T-helper 1 cell treated with Interleukin-12 subunit alpha and Interleukin-12 subunit beta and Interleukin-4 antibody, amounts not matched to agents 30 μg/mL and 1 μg/mL, for 36 hours (primary cell): ENCODE data around the gene GSDMA.
"Not testable (repeated sequence)": the region's sequence is repeated elsewhere in the genome, so short reads cannot be mapped to it uniquely, and the experiment has no call there.

Experiments
- H3K27ac Mint-ChIP-seq: one replicate; pipeline ENCODE4 v1.8.0; 2021; ENCODE audit warnings: mild to moderate bottlenecking, mixed read lengths
- H3K27me3 Mint-ChIP-seq: one replicate; pipeline ENCODE4 v1.8.0; 2021; ENCODE audit warnings: low read depth, mixed read lengths
- H3K36me3 Mint-ChIP-seq: one replicate; pipeline ENCODE4 v1.8.0; 2021; ENCODE audit warnings: low read depth, mixed read lengths
- H3K4me1 Mint-ChIP-seq: one replicate; pipeline ENCODE4 v1.8.0; 2021; ENCODE audit warnings: low read depth, mixed read lengths
- H3K4me3 Mint-ChIP-seq: one replicate; pipeline ENCODE4 v1.8.0; 2021; ENCODE audit warnings: mild to moderate bottlenecking, moderate library complexity, mixed read lengths
- H3K9me3 Mint-ChIP-seq: one replicate; pipeline ENCODE4 v1.8.0; 2021; ENCODE audit warnings: mixed read lengths

GSDMA gene

GRCh38 chr17:40012017-40012647 is 49.3 kb downstream of the GSDMA start:
- not testable (repeated sequence) for H3K9me3 Mint-ChIP-seq, H3K4me1 Mint-ChIP-seq, H3K36me3 Mint-ChIP-seq, H3K27me3 Mint-ChIP-seq, H3K4me3 Mint-ChIP-seq, H3K27ac Mint-ChIP-seq

DNA sequence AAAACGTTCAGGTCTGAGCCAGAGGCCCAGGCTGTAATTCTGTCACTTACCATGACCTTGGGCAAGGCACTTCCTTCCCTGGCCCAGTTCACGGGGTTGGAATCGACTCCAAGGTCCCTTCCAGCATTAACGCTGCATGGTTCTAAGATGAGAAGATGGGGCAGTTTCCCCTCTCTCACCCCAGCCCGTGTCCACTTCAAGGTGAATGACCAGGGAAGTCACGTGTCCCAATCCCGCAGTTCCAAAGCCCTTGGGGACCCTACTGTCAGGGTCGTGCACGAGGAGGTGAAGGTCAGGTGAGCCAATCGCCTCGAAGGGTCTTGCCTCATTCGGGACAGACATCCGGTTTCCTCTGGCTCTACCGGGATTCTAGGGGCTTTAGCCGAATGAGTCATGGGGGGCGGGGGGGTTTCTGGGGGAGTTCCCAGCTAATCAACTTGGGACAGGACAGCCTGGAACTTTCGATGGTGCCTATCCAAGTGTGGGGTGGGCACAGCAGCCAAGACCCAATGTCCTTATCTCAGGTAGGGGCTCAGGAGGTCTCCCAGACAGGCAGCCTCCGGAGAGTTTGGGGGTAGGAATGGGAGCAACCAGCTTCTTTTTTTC is 51.7 kb downstream of the GSDMA start:
- H3K4me1 Mint-ChIP-seq, result peaks cover 6% of the 10 kb centered on the region
- H3K9me3 Mint-ChIP-seq, result no peaks in the 10 kb centered on the region
- peaks cover 6% of the 10 kb centered on the region for H3K27me3 Mint-ChIP-seq
- H3K4me3 Mint-ChIP-seq, result no peak overlapping the region
- H3K27ac Mint-ChIP-seq, result no peak overlapping the region
- peaks cover 4% of the 10 kb centered on the region for H3K36me3 Mint-ChIP-seq

DNA sequence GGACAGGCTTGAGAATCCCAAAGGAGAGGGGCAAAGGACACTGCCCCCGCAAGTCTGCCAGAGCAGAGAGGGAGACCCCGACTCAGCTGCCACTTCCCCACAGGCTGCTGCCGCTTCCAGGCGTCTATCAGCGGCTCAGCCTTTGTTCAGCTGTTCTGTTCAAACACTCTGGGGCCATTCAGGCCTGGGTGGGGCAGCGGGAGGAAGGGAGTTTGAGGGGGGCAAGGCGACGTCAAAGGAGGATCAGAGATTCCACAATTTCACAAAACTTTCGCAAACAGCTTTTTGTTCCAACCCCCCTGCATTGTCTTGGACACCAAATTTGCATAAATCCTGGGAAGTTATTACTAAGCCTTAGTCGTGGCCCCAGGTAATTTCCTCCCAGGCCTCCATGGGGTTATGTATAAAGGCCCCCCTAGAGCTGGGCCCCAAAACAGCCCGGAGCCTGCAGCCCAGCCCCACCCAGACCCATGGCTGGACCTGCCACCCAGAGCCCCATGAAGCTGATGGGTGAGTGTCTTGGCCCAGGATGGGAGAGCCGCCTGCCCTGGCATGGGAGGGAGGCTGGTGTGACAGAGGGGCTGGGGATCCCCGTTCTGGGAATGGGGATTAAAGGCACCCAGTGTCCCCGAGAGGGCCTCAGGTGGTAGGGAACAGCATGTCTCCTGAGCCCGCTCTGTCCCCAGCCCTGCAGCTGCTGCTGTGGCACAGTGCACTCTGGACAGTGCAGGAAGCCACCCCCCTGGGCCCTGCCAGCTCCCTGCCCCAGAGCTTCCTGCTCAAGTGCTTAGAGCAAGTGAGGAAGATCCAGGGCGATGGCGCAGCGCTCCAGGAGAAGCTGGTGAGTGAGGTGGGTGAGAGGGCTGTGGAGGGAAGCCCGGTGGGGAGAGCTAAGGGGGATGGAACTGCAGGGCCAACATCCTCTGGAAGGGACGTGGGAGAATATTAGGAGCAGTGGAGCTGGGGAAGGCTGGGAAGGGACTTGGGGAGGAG is 52.5 kb downstream of the GSDMA start, which contains the start of gene CSF3:
Gene CSF3 (plus strand): TSS at position 436 of the 993 bp plus-strand sequence. CDS start 35 bp downstream, at position 471.
- H3K36me3 Mint-ChIP-seq, result peaks cover 6% of the 10 kb centered on the region
- H3K4me1 Mint-ChIP-seq, result peaks cover 4% of the 10 kb centered on the region
- no peaks in the 10 kb centered on the region for H3K9me3 Mint-ChIP-seq
- no peak within 1 kb of the TSS for H3K27ac Mint-ChIP-seq
- H3K27me3 Mint-ChIP-seq, result peaks cover 6% of the 10 kb centered on the region
- H3K4me3 Mint-ChIP-seq, result no peak within 1 kb of the TSS

GRCh38 chr17:40015998-40016985 is 53.5 kb downstream of the GSDMA start:
- Mint-ChIP-seq H3K4me1 (peaks cover 4% of the 10 kb centered on the region), H3K27ac (no peak overlapping the region), H3K27me3 (peaks cover 6% of the 10 kb centered on the region), H3K9me3 (no peaks in the 10 kb centered on the region), H3K36me3 (peaks cover 9% of the 10 kb centered on the region), H3K4me3 (no peak overlapping the region)

GRCh38 chr17:40017422-40018080 is 54.7 kb downstream of the GSDMA start:
- Mint-ChIP-seq H3K27me3 (no peaks in the 10 kb centered on the region), H3K4me3 (no peak overlapping the region), H3K27ac (no peak overlapping the region), H3K36me3 (peaks cover 15% of the 10 kb centered on the region), H3K9me3 (no peaks in the 10 kb centered on the region), H3K4me1 (peaks cover 4% of the 10 kb centered on the region)

DNA sequence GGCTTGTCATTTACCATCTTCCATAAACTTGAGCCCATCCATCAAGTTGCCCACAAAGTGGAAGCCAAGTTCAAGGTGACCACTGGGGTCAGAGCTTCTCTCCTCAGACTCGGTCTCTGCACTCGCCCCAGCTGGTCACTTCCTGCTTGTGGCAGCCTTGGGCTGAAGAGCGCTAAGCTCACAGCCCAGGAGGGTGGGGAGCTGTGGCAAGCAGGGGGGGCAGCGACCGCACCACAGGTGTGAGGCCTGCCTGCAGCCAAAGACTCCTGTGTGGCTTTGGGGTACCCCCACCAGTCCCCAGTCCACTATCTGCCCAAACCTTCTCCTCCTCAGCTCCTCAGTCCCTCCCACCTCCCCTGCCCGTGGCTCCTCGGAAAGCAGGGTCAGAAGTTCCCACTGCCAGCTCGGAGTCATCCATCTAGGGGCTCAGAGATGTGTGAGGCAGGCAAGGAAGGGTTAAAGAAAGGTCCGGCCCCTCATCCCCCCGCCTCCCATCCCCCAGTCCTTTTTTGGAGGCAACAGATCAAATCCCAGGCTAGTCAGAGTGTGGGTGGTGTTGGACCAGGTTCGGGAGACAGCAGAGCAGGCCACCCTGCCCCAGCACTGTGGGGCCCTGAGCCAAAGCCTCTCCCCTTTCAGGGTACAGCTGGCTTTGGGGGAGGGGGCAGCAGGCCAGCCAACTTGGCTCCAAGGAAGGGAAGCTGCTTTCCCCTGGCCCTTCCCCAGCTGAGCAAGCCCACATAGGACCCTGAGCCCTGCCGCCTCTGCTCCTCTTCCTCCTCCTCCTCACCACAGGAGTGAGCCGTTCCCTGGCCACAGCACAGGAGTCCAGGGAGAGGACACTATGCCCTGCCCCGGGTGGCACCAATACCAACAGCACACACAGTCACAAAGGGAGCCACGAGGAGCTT is 55.7 kb downstream of the GSDMA start:
- no peaks in the 10 kb centered on the region for H3K9me3 Mint-ChIP-seq
- no peak overlapping the region for H3K27ac Mint-ChIP-seq
- no peak overlapping the region for H3K4me3 Mint-ChIP-seq
- peaks cover 4% of the 10 kb centered on the region for H3K4me1 Mint-ChIP-seq
- H3K36me3 Mint-ChIP-seq, result peaks cover 15% of the 10 kb centered on the region
- H3K27me3 Mint-ChIP-seq, result no peaks in the 10 kb centered on the region

- no peaks in the 10 kb centered on the region for H3K9me3 Mint-ChIP-seq
- H3K4me3 Mint-ChIP-seq, result no peak overlapping the region
- peaks cover 20% of the 10 kb centered on the region for H3K36me3 Mint-ChIP-seq
- no peaks in the 10 kb centered on the region for H3K4me1 Mint-ChIP-seq
- H3K27ac Mint-ChIP-seq, result no peak overlapping the region
- H3K27me3 Mint-ChIP-seq, result no peaks in the 10 kb centered on the region
These were observed 56.6 kb downstream of the GSDMA start for GRCh38 chr17:40019140-40019991.

GRCh38 chr17:40020146-40020545 is 57.3 kb downstream of the GSDMA start:
- H3K4me1 Mint-ChIP-seq, result no peaks in the 10 kb centered on the region
- no peak overlapping the region for H3K27ac Mint-ChIP-seq
- no peaks in the 10 kb centered on the region for H3K9me3 Mint-ChIP-seq
- H3K36me3 Mint-ChIP-seq, result peaks cover 22% of the 10 kb centered on the region
- H3K4me3 Mint-ChIP-seq, result no peak overlapping the region
- no peaks in the 10 kb centered on the region for H3K27me3 Mint-ChIP-seq

DNA sequence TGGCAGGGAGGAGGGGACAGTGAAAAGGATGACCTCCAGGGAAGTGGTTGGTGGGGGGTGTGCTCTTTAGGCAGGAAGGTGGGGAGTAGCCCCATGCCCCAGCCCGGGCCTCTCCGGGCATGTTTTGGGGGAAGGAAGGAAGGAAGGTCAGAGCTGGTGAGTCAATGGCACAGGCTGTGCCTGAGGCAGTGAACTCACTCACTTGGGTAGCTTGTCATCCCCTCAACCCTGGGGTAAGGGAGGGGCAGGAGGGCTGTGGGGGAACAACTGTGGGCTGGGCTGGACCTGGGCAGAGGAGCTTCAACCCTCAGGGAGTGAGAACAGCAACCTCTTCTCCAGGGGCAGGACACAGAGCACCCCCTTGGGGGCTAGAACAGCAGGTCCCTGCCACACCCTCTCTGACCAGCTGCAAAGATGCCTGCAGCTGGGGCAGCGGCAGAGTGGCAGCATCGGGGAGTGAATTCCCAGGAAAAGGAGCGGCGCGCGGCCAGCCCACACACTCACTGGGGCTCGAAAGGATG is 58.7 kb downstream of the GSDMA start:
- Mint-ChIP-seq H3K27ac (no peak overlapping the region), H3K9me3 (no peaks in the 10 kb centered on the region), H3K27me3 (no peaks in the 10 kb centered on the region), H3K4me3 (no peak overlapping the region), H3K36me3 (peaks cover 35% of the 10 kb centered on the region), H3K4me1 (peaks cover 12% of the 10 kb centered on the region)

DNA sequence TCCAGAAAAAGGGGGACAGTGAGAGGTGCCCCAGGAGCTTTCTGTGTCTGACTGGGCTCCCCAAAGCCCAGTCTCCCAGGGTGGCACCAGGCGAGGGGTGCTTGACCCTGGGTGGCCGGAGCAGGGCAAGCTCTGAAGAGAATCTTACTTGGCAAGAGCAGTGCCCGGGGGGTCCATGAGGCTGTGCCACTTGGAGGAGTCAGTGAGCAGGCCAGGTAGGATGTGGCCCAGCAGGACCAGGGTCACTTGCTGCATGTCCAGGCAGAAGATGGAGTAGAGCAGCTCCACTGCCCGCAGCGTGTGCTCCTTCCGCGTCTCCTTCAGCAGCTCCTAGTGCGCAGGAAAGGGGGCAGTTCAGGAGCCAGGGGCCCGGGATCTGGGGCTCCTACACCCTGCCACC is 59.7 kb downstream of the GSDMA start:
- H3K27ac Mint-ChIP-seq, result no peak overlapping the region
- no peaks in the 10 kb centered on the region for H3K27me3 Mint-ChIP-seq
- H3K36me3 Mint-ChIP-seq, result peaks cover 40% of the 10 kb centered on the region
- H3K4me3 Mint-ChIP-seq, result no peak overlapping the region
- peaks cover 14% of the 10 kb centered on the region for H3K4me1 Mint-ChIP-seq
- H3K9me3 Mint-ChIP-seq, result no peaks in the 10 kb centered on the region

DNA sequence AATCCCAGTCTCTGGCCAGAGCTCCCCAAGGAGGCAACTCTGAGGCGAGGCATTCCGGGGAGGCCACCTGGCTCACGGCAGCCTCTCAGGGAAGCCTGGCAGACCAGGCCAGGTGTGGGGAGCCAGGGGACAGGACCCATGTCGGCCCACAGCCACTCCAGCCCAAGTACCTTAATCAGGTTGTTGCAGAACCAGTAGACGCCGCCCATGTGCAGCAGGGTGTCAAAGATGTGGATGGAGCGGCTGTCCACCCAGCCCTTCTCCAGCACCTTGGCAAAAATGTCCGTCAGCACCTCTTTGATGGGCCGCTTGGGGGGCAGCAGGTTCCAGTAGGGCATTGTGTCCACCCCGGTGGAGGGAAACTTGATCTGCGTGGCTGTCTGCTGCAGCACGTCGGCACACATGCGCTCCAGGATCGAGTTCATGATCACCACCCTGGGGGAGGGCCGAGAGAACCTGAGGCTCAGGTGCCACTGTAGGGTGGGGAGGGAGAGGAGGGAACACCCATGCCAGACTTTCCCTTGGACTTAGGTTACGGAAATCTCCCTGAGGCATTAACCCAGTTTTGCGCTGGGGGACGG is 60.2 kb downstream of the GSDMA start:
- H3K4me1 Mint-ChIP-seq, result peaks cover 14% of the 10 kb centered on the region
- no peaks in the 10 kb centered on the region for H3K9me3 Mint-ChIP-seq
- H3K36me3 Mint-ChIP-seq, result peaks cover 40% of the 10 kb centered on the region
- H3K27me3 Mint-ChIP-seq, result no peaks in the 10 kb centered on the region
- H3K4me3 Mint-ChIP-seq, result no peak overlapping the region
- H3K27ac Mint-ChIP-seq, result no peak overlapping the region
